Measurements from ENCODE around the gene MAMDC4. TPM values are rescaled to one million over a fixed set of nuclear protein-coding genes. Genes with fewer than 3 reads are reported as not detected.
"Not testable (repeated sequence)": the region's sequence is repeated elsewhere in the genome, so short reads cannot be mapped to it uniquely, and the experiment has no call there.

Gene MAMDC4
- total RNA-seq, 2 experiments from 2014 or later: 16.6 to 18.0 TPM

DNA sequence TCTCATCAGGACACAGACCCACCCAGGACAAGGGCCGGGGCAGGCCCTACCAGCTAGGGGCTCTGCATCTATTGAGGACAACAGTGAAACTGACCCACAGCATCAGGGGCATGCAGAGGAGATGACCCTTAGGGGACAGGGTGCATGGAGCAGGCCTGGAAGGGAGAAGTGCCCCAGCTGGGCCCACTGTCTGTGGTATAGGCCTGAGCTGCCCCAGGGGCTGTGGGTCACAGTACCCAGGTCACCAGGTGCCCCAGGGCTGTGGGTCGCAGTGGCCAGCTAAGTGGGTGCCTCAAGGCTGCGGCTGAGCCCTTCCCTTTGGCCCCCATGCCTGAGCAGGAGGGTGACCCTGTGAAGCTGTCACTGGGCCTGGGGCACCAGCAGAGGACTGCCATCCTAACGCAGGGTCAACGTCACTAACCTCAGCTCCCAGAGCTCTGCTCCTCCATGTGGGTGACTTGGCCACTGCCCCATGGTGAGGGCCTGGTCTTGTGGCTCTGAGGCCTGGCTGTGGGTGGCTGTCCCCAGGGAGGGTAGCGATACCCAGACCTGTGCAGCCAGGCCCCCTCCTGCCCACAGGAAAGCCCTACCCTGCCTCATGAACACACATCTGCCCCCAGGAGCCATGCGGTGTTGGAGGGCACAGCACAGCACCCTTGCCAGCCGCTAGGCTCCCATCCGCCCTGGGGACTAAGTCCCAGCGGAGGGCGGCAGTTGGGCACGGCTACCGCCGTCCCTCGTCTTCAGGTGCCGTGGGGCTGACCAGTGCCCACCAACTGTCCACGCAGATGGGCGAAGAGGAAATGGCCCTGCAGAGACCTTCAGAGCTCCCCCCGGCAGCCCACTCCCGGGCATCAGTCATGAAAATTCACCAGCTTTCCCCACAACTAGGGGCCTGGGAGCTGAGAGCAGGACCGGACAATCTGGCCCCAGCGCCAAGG, 9.1 kb downstream of the MAMDC4 start:
- DNase-seq (no peak), ATAC-seq (ENCODE audit: low read depth) (no peak)
- H3K36me3 Mint-ChIP-seq: peaks cover 3% of the 10 kb centered on the region
- POLR2A ChIA-PET: interaction anchor here (1.0 to 1.4 kb wide), 5 partner anchors 9 to 21 kb away, joined by 3 to 5 read pairs (median 3); partner anchors contain the start of genes AJM1 and MAMDC4
- no peak overlapping the region for H3K27ac Mint-ChIP-seq
- no peaks in the 10 kb centered on the region for H3K27me3 Mint-ChIP-seq
- peaks cover 12% of the 10 kb centered on the region for H3K4me1 Mint-ChIP-seq
- H3K4me3 Mint-ChIP-seq: no peak overlapping the region
- H3K9me3 Mint-ChIP-seq: no peaks in the 10 kb centered on the region

DNA sequence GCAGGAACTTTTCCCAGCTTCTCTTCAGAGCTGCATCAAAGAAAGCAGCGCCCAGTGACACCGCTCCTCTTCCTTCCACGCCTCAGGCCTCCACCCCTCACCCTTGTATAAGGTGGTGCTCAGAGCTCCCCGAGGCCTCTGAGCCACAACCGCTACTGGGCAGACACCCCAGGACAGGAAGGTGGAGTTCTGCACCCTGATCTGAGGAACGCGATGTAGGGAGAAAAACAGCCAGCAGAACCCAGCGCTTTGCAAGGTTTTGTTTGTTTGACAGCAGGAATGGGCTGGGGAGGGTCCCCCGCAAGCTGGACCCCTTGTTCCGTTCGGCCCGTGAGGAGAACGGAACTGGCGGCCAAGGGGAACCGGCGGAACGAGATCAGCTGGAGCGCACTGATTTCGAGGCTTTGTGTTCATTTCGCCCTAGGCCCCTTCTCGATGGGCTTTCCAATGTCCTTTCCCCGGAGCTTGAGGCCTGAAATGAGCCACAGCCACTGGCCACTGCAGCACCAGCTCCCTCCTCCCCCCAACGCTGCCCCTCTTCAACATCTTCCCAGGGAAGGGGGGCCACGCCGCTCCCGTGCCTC, 9.8 kb downstream of the MAMDC4 start:
- H3K27me3 Mint-ChIP-seq: no peaks in the 10 kb centered on the region
- no peak overlapping the region for H3K27ac Mint-ChIP-seq
- H3K4me1 Mint-ChIP-seq: peaks cover 12% of the 10 kb centered on the region
- POLR2A ChIA-PET: interaction anchor here (1.0 to 1.4 kb wide), 2 partner anchors 10 to 21 kb away, joined by 3 to 5 read pairs; partner anchors contain the start of gene MAMDC4
- no peaks in the 10 kb centered on the region for H3K9me3 Mint-ChIP-seq
- DNase-seq: no peak
- H3K36me3 Mint-ChIP-seq: peaks cover 3% of the 10 kb centered on the region
- no peak for ATAC-seq (ENCODE audit: low read depth)
- H3K4me3 Mint-ChIP-seq: no peak overlapping the region

DNA sequence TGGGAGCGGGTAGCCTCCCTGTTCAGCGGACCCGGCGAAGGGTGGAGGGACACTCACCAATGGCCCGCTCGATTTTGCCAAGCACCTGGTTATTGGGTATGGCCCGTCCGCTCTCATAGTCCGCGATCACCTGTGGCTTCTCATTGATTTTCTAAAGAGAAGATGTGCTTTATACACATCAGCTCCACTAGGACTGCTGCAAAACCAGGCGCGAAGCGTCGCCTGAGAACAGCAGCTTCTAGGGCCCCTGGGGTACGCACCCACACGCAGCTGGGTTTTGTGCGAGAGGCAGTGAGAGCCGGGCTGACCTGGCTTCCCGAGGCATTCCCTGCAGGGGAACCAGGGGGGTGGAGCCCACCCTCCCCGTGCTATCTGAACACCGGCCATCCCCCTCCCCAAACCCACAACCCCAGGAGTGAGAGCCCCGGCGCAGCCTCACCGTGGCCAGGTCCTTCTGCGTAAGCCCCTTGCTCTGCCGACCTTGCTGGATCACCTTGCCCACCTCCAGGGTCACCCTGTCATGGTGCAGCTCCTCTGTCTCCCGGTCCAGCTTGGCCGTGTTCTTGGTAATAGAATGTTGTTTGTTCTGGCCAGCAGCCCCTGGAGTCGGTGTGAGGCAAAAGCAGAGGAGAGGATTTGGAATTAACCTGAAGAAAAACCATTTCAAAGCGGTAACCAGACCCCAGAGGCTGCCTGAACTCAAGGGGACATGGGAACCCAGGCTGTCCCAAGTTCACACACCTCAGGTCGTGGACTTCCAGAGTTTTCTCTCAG, 10.9 kb downstream of the MAMDC4 start:
- no peak overlapping the region for H3K27ac Mint-ChIP-seq
- H3K36me3 Mint-ChIP-seq: peaks cover 3% of the 10 kb centered on the region
- H3K4me3 Mint-ChIP-seq: no peak overlapping the region
- ATAC-seq (ENCODE audit: low read depth) (no peak), DNase-seq (no peak)
- H3K27me3 Mint-ChIP-seq: no peaks in the 10 kb centered on the region
- POLR2A ChIA-PET: interaction anchor here (0.6 to 0.7 kb wide), 2 partner anchors 23 to 55 kb away, joined by 3 to 4 read pairs; partner anchors contain the start of genes RABL6 and TRAF2
- no peaks in the 10 kb centered on the region for H3K9me3 Mint-ChIP-seq
- H3K4me1 Mint-ChIP-seq: peaks cover 14% of the 10 kb centered on the region

DNA sequence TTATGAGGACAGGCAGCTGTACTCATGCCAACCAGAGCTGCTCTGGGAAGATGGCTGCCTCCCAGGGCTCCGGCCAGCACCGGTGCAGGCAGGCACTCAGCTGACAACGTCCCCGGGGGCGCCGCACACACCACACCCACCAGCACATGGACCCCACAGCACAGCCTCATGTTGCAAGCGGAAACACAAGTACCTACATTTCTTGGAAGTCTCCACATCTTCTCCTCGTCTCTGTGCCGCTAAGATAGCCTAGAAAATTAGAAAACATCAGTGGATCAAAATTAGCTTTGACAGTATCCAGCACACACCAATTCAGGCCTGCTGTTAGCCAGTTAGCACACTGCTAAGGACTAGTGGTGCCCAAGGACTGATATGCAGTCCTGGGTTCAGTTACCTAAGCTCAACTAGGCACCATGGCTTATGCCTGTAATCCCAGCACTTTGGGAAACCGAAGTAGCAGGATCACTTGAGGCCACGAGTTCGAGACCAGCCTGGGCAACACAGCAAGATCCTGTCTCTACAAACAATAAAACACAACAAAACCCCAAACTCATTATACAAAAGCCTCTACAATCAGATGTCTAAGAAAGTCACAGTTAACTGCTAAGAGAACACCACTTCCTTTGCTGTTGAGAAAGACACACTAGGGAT, 11.6 kb downstream of the MAMDC4 start:
- peaks cover 14% of the 10 kb centered on the region for H3K4me1 Mint-ChIP-seq
- POLR2A ChIA-PET: interaction anchor here (0.6 to 1.3 kb wide), 5 partner anchors 9 to 377 kb away, joined by 3 to 5 read pairs (median 4); partner anchors contain the start of genes RABL6, TRAF2 and TUBB4B
- H3K36me3 Mint-ChIP-seq: peaks cover 7% of the 10 kb centered on the region
- DNase-seq: no peak
- peak overlapping the region; percentile 49 for H3K27ac Mint-ChIP-seq
- no peak for ATAC-seq (ENCODE audit: low read depth)
- H3K9me3 Mint-ChIP-seq: no peaks in the 10 kb centered on the region
- H3K27me3 Mint-ChIP-seq: no peaks in the 10 kb centered on the region
- no peak overlapping the region for H3K4me3 Mint-ChIP-seq

DNA sequence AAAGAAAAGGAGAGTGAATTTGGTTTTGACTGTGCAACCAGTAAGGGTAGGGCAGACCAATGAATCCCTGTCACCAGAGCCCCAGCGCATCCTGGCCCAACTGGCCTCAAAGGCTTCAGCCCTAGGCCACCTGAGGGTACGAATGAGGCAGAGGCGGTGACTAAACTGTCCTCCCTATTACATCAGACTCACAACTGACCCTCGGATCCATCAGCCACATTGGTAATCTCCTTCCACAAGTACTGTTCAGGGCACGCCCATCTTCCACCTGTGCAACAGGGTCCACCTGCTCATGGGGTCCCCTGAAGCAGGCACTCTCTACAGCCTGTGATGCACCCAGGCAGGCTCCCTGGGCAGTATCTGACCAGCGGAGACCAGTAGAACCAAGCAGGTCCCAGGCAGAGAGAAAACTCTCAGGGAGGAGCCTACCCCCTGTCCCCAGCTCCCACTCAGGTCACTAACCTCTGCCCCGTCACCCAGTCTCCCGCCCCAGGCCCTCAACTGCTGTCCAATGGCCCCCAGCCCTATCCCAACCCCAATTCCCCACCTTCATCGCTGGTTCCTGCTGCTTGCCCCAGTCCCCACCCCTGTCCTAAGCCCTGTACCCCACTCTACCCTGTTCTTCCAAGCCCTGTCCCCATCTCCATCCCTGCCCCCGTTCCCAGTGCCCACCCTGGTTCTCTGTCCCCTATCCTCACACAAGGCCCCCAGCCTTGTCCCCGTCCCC, 13.1 kb downstream of the MAMDC4 start:
- Mint-ChIP-seq H3K36me3 (peaks cover 7% of the 10 kb centered on the region), H3K27me3 (no peaks in the 10 kb centered on the region), H3K4me3 (peak overlapping the region; percentile 90), H3K9me3 (no peaks in the 10 kb centered on the region), H3K4me1 (peaks cover 14% of the 10 kb centered on the region), H3K27ac (peak overlapping the region; percentile 85)
- ATAC-seq (ENCODE audit: low read depth): no peak
- POLR2A ChIA-PET: interaction anchor here (0.6 to 1.2 kb wide), 3 partner anchors 14 to 22 kb away, joined by 3 to 4 read pairs (median 4); partner anchors contain the start of gene TRAF2
- DNase-seq: no peak

DNA sequence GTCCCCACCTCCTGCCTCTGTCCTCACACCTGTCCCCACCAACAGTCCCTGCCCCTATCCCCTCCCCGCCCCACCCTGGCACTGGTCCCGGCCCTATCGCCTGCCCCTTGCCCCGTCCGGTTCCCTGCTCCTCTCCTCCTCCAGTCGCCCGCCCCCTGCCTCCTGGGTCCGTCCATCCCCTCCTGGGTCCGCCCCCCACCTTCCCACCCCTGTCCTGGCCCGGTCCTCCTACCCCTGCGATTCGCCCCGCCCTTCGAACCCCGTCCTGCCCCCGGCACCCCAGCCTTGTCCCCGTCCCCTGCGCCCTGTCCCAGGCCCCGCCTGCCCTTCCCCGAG, 13.6 kb downstream of the MAMDC4 start:
- Mint-ChIP-seq H3K27me3 (no peaks in the 10 kb centered on the region), H3K9me3 (no peaks in the 10 kb centered on the region), H3K27ac (peak overlapping the region; percentile 85), H3K4me1 (peaks cover 14% of the 10 kb centered on the region), H3K36me3 (peaks cover 7% of the 10 kb centered on the region), H3K4me3 (peak overlapping the region; percentile 90)
- ATAC-seq (ENCODE audit: low read depth) (peak; percentile 12), DNase-seq (no peak)
- POLR2A ChIA-PET: interaction anchor here (0.7 to 1.5 kb wide), 6 partner anchors 13 to 112 kb away, joined by 3 to 9 read pairs (median 4); partner anchors contain the start of genes AJM1 and TRAF2

DNA sequence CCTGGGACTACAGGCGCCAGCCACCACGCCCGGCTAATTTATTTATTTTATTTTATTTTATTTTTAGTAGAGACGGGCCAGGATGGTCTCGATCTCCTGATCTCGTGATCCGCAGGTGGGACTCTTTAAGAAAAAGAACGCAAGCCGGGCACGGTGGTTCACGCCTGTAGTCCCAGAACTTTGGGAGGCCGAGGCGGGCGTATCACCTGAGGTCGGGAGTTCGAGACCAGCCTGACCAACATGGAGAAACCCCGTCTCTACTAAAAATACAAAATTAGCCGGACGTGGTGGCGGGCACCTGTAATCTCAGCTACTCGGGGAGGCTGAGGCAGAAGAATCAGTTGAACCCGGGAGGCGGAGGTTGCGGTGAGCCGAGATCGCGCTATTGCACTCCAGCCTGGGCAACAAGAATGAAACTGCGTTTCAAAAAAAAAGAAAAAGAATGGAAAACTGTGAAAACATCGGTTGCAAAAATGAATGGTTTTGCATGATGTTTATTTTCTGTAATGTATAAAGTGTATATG, 14.8 kb downstream of the MAMDC4 start:
- not testable (repeated sequence) for H3K27me3 Mint-ChIP-seq; DNase-seq; ATAC-seq (ENCODE audit: low read depth); H3K36me3 Mint-ChIP-seq; H3K9me3 Mint-ChIP-seq
- POLR2A ChIA-PET: interaction anchor here (1.5 kb wide), 1 partner anchor 18 kb away, joined by 6 read pairs; no protein-coding TSS in a partner anchor
- peaks cover 14% of the 10 kb centered on the region for H3K4me1 Mint-ChIP-seq
- peak overlapping the region; percentile 73 for H3K4me3 Mint-ChIP-seq
- peak overlapping the region; percentile 70 for H3K27ac Mint-ChIP-seq

DNA sequence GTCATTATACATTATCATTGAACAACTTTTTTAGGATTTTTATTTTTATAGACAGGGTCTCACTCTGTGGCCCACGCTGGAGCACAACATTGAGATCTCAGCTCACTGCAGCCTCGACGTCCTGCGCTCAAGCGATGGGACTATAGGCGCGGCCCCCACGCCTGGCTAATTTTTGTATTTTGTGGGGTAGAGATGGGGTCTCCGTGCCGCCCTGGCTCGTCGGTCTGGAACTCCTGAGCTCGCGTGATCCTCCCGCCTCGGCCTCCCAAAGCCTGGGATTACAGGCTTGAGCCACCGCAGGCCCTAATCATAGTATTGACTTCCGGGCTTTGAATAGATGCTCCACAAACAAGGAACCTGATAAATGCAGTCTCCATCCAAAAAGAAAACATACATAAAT, 15.3 kb downstream of the MAMDC4 start:
- H3K9me3 Mint-ChIP-seq: peaks cover under 1% of the 10 kb centered on the region
- H3K27me3 Mint-ChIP-seq: no peaks in the 10 kb centered on the region
- H3K36me3 Mint-ChIP-seq: peaks cover 6% of the 10 kb centered on the region
- POLR2A ChIA-PET: interaction anchor here (0.6 kb wide), 1 partner anchor 12 kb away, joined by 4 read pairs; no protein-coding TSS in a partner anchor
- no peak for ATAC-seq (ENCODE audit: low read depth)
- H3K4me1 Mint-ChIP-seq: peaks cover 14% of the 10 kb centered on the region
- no peak for DNase-seq
- peak overlapping the region; percentile 16 for H3K27ac Mint-ChIP-seq
- H3K4me3 Mint-ChIP-seq: peak overlapping the region; percentile 73

DNA sequence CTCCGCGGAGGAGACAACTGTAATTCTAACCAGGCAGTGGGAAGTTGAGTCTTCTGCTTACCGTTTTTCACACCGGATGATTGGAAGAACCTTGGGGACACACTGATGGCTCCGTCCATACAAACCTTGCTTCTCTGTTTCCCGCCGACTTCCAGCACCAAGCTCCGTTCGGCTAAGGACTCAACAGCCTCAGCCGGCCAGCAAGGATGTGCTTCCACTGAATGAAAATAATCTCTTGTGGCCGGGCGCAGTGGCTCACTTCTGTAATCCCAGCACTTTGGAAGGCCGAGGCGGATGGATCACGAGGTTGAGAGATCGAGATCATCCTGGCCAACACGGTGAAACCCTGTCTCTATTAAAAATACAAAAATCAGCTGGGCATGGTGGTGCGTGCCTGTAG, 15.8 kb downstream of the MAMDC4 start:
- Mint-ChIP-seq H3K4me1 (peaks cover 14% of the 10 kb centered on the region), H3K36me3 (peaks cover 6% of the 10 kb centered on the region), H3K4me3 (peak overlapping the region; percentile 73), H3K27ac (peak overlapping the region; percentile 16), H3K27me3 (no peaks in the 10 kb centered on the region), H3K9me3 (peaks cover 3% of the 10 kb centered on the region)
- DNase-seq (no peak), ATAC-seq (ENCODE audit: low read depth) (no peak)
- POLR2A ChIA-PET: interaction anchor here (0.6 kb wide), 1 partner anchor 11 kb away, joined by 4 read pairs; no protein-coding TSS in a partner anchor

DNA sequence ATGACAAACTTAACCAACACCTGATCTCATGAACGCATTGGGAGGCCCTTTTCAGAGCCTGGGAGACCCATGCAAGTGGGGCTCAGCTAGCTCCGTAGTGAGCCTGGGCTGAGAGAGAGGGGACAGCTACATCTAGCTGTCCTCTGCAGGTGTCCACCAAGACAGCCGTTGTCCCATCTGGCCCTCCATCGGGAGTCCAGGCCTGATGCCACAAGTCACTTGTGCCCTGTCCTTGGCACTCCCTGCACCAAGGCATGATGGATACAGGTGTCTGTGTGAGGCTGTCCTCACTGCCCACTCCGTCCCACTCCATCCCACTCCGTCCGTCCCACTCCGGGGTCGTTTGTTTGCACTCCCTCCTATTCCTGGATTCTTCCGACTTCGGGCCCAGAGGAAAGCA, 16.5 kb downstream of the MAMDC4 start:
- no peak for ATAC-seq (ENCODE audit: low read depth)
- H3K9me3 Mint-ChIP-seq: peaks cover 3% of the 10 kb centered on the region
- no peak for DNase-seq
- peaks cover 4% of the 10 kb centered on the region for H3K36me3 Mint-ChIP-seq
- H3K27ac Mint-ChIP-seq: no peak overlapping the region
- H3K4me1 Mint-ChIP-seq: peaks cover 14% of the 10 kb centered on the region
- H3K4me3 Mint-ChIP-seq: no peak overlapping the region
- no peaks in the 10 kb centered on the region for H3K27me3 Mint-ChIP-seq
- POLR2A ChIA-PET: no interaction called here

DNA sequence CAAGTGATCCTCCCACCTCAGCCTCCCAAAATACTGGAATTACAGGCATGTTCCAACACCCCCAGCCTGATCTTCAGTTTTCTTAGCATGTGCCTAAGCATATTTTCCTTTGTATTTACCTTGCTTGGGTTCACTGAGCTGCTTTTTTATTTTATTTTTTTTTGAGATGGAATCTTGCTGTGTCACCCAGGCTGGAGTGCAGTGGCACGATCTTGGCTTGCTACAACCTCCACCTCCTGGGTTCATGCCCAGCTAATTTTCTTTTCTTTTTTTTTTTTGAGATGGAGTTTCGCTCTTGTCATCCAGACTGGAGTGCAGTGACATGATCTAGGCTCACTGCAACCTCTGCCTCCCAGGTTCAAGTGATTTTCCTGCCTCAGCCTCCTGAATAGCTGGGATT, 17.5 kb downstream of the MAMDC4 start:
- H3K36me3 Mint-ChIP-seq; DNase-seq; H3K4me1 Mint-ChIP-seq; H3K9me3 Mint-ChIP-seq; H3K27ac Mint-ChIP-seq; H3K27me3 Mint-ChIP-seq; H3K4me3 Mint-ChIP-seq; ATAC-seq (ENCODE audit: low read depth): not testable (repeated sequence)
- POLR2A ChIA-PET: interaction anchor here (0.7 to 2.1 kb wide), 3 partner anchors 12 to 92 kb away, joined by 3 to 10 read pairs (median 4); partner anchors contain the start of gene TRAF2

DNA sequence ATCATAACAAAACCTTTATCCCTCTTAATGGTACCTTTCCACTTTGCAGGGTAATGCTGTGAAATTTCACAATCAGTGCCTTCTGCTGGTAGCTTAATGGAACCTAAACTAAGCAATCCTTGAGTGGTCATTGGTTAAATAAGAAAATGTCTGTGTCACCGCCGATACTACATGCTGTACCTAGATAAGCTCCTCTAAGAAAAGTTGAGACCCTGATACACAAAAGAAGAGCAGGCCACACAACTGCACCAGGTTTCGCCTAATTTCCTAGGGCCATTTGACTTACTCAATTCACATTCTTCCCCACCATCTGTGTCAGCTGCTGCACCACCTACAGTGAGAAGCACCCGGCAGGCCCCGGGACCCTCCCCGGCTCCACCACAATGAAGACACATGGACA, 23.0 kb downstream of the MAMDC4 start:
- H3K4me1 Mint-ChIP-seq: peaks cover 5% of the 10 kb centered on the region
- H3K4me3 Mint-ChIP-seq: no peak overlapping the region
- H3K27ac Mint-ChIP-seq: no peak overlapping the region
- POLR2A ChIA-PET: no interaction called here
- peaks cover 1% of the 10 kb centered on the region for H3K27me3 Mint-ChIP-seq
- DNase-seq (no peak), ATAC-seq (ENCODE audit: low read depth) (no peak)
- H3K36me3 Mint-ChIP-seq: no peaks in the 10 kb centered on the region
- peaks cover 3% of the 10 kb centered on the region for H3K9me3 Mint-ChIP-seq

Measured in activated naive CD8-positive, alpha-beta T cell treated with anti-CD3 and anti-CD28 coated beads, Interleukin-2, amount 10 ng/mL, durations not matched to agents 7 days and 5 days (primary cell).